Nephron (organoid): ENCODE data around the gene SCN7A.
"Not testable (repeated sequence)": the region's sequence is repeated elsewhere in the genome, so short reads cannot be mapped to it uniquely, and the experiment has no call there.

Experiments
- H3K27ac Mint-ChIP-seq, 3 experiments: 2 replicates each; pipeline ENCODE4 v1.8.0; 2020; ENCODE audit warnings: mixed read lengths in 3 of 3, mild to moderate bottlenecking in 2 of 3, moderate library complexity in 1 of 3
- H3K27me3 Mint-ChIP-seq: 2 replicates; pipeline ENCODE4 v1.8.0; 2021; ENCODE audit warnings: low read depth, mild to moderate bottlenecking, moderate library complexity, mixed read lengths
- H3K36me3 Mint-ChIP-seq: 2 replicates; pipeline ENCODE4 v1.8.0; 2020; ENCODE audit warnings: low read depth, mixed read lengths
- H3K4me1 Mint-ChIP-seq: 2 replicates; pipeline ENCODE4 v1.8.0; 2020; ENCODE audit warnings: mixed read lengths
- H3K4me3 Mint-ChIP-seq, 3 experiments: 2 replicates each; pipeline ENCODE4 v1.8.0; 2020; ENCODE audit warnings: mild to moderate bottlenecking in 3 of 3, mixed read lengths in 3 of 3, moderate library complexity in 2 of 3
- H3K9me3 Mint-ChIP-seq: 2 replicates; pipeline ENCODE4 v1.8.0; 2020; ENCODE audit warnings: mixed read lengths
- CTCF ChIP-seq, 3 experiments: fragments of 200-600 bp; sonication (generic); IDR thresholded peaks; one replicate each; pipeline ENCODE4 v1.5.0; 2021; ENCODE audit warnings: antibody characterized with exemption in 3 of 3; ENCODE audit not compliant: unreplicated experiment in 3 of 3

The SCN7A gene

GRCh38 chr2:166410828-166411472, 83.1 kb downstream of the SCN7A start:
- Mint-ChIP-seq H3K9me3 (no peaks in the 10 kb centered on the region), H3K27ac (peak overlapping the region; percentile 74 to 90 (median 87)), H3K4me3 (peak overlapping the region in 1 of 3 experiments; percentile 23), H3K4me1 (peaks cover 10% of the 10 kb centered on the region), H3K36me3 (no peaks in the 10 kb centered on the region), H3K27me3 (no peaks in the 10 kb centered on the region)
- TF ChIP-seq CTCF (IDR thresholded peaks at IDR 0.05; ENCODE audit: unreplicated experiment in 3 of 3): no peak

GRCh38 chr2:166407746-166408145, 86.3 kb downstream of the SCN7A start:
- not testable (repeated sequence) for H3K27me3 Mint-ChIP-seq

GRCh38 chr2:166406374-166406773, 87.7 kb downstream of the SCN7A start:
- no peaks in the 10 kb centered on the region for H3K36me3 Mint-ChIP-seq
- no peaks in the 10 kb centered on the region for H3K9me3 Mint-ChIP-seq
- H3K4me1 Mint-ChIP-seq: peaks cover 2% of the 10 kb centered on the region
- no peak overlapping the region for H3K27ac Mint-ChIP-seq
- no peak for TF ChIP-seq CTCF (IDR thresholded peaks at IDR 0.05; ENCODE audit: unreplicated experiment in 3 of 3)
- H3K27me3 Mint-ChIP-seq: no peaks in the 10 kb centered on the region
- no peak overlapping the region for H3K4me3 Mint-ChIP-seq

More at GRCh38 chr2:166407746-166408145, 86.3 kb downstream of the SCN7A start:
- not testable (repeated sequence) for H3K36me3 Mint-ChIP-seq, H3K4me3 Mint-ChIP-seq, H3K27ac Mint-ChIP-seq, H3K9me3 Mint-ChIP-seq
- H3K4me1 Mint-ChIP-seq: peaks cover 10% of the 10 kb centered on the region

- no peak for TF ChIP-seq CTCF (IDR thresholded peaks at IDR 0.05; ENCODE audit: unreplicated experiment in 3 of 3)
- no peak overlapping the region for H3K4me3 Mint-ChIP-seq
- no peaks in the 10 kb centered on the region for H3K36me3 Mint-ChIP-seq
- no peaks in the 10 kb centered on the region for H3K4me1 Mint-ChIP-seq
- no peaks in the 10 kb centered on the region for H3K27me3 Mint-ChIP-seq
- H3K27ac Mint-ChIP-seq: no peak overlapping the region
- H3K9me3 Mint-ChIP-seq: no peaks in the 10 kb centered on the region
These were observed 88.5 kb downstream of the SCN7A start for GRCh38 chr2:166405569-166405926.

GRCh38 chr2:166404831-166405568, 89.0 kb downstream of the SCN7A start:
- no peaks in the 10 kb centered on the region for H3K27me3 Mint-ChIP-seq
- H3K36me3 Mint-ChIP-seq: no peaks in the 10 kb centered on the region
- no peaks in the 10 kb centered on the region for H3K4me1 Mint-ChIP-seq
- TF ChIP-seq CTCF (IDR thresholded peaks at IDR 0.05; ENCODE audit: unreplicated experiment in 3 of 3): no peak
- H3K9me3 Mint-ChIP-seq: no peaks in the 10 kb centered on the region
- H3K27ac Mint-ChIP-seq: no peak overlapping the region
- H3K4me3 Mint-ChIP-seq: no peak overlapping the region

GRCh38 chr2:166394245-166394644, 99.8 kb downstream of the SCN7A start:
- Mint-ChIP-seq H3K27ac (no peak overlapping the region), H3K9me3 (no peaks in the 10 kb centered on the region), H3K4me1 (no peaks in the 10 kb centered on the region), H3K36me3 (no peaks in the 10 kb centered on the region), H3K27me3 (no peaks in the 10 kb centered on the region), H3K4me3 (no peak overlapping the region)
- TF ChIP-seq CTCF (IDR thresholded peaks at IDR 0.05; ENCODE audit: unreplicated experiment in 3 of 3): no peak
